H1 (cell line): ENCODE data around the gene PHACTR1. TPM values are rescaled to one million over a fixed set of nuclear protein-coding genes. Genes with fewer than 3 reads are reported as not detected.

ENCODE experiments used
- CTCF ChIA-PET: fragments of 300-600 bp; sonication (Branson Sonifier 250); formaldehyde crosslinking; loops from one replicate; lab custom pipeline; 2021; ENCODE audit not compliant: partially characterized antibody; lab: Charles Lee
- POLR2A ChIA-PET: fragments of 300-600 bp; sonication (Branson Sonifier 250); formaldehyde crosslinking; loops from one replicate; lab custom pipeline; 2021; ENCODE audit warnings: inconsistent platforms; ENCODE audit not compliant: partially characterized antibody; lab: Charles Lee
- DNase-seq, 2 experiments: peaks; one replicate each; pipeline versions ENCODE4 v3.0.0 to v3.0.0-alpha.2; 2010 to 2022; ENCODE audit warnings: low spot score in 2 of 2, low read depth in 1 of 2, mixed read lengths in 1 of 2
- FAIRE-seq: peaks from 2 replicates; lab custom pipeline; 2011; peaks lifted over from hg19 to GRCh38; lab: Jason Lieb, UNC
- H2AFZ ChIP-seq: 2 replicates; pipeline ENCODE4 v1.8.1; 2012; ENCODE audit warnings: low read length, inconsistent platforms
- H2AK5ac ChIP-seq: 2 replicates; pipeline ENCODE4 v1.6.1; 2013; ENCODE audit warnings: low read depth, low read length
- H2BK120ac ChIP-seq: replicated peaks from 2 replicates; pipeline ENCODE3; 2013; ENCODE audit warnings: low read depth, low read length, inconsistent platforms
- H2BK12ac ChIP-seq: 2 replicates; pipeline ENCODE4 v1.6.1; 2013; ENCODE audit warnings: low read depth, low read length
- H2BK15ac ChIP-seq: 2 replicates; pipeline ENCODE4 v1.6.1; 2013; ENCODE audit warnings: low read length
- H2BK20ac ChIP-seq: 2 replicates; pipeline ENCODE4 v1.6.1; 2013; ENCODE audit warnings: low read length
- H2BK5ac ChIP-seq: 2 replicates; pipeline ENCODE4 v1.6.1; 2013; ENCODE audit warnings: low read depth, low read length
- H3K14ac ChIP-seq: 2 replicates; pipeline ENCODE4 v1.6.1; 2013; ENCODE audit warnings: inconsistent platforms; ENCODE audit not compliant: insufficient read length
- H3K18ac ChIP-seq: 2 replicates; pipeline ENCODE4 v1.6.1; 2013; ENCODE audit warnings: low read length; ENCODE audit errors: extremely low read depth
- H3K23ac ChIP-seq: 2 replicates; pipeline ENCODE4 v1.6.1; 2013; ENCODE audit warnings: inconsistent platforms; ENCODE audit not compliant: insufficient read length
- H3K23me2 ChIP-seq: 2 replicates; pipeline ENCODE4 v1.6.1; 2013; ENCODE audit warnings: low read depth, low read length
- H3K27ac ChIP-seq: 2 replicates; pipeline ENCODE4 v1.6.1; 2011; ENCODE audit warnings: low read depth, low read length, inconsistent platforms
- H3K27me3 ChIP-seq, 4 experiments: replicated peaks in 1 of 4; 1 replicate in 1 of 4; 2 replicates in 3 of 4; pipeline versions ENCODE4 v1.6.1 to v1.8.1; 2011 to 2013; ENCODE audit warnings: low read length in 3 of 4, mild to moderate bottlenecking in 3 of 4, inconsistent platforms in 2 of 4, mixed read lengths in 2 of 4, moderate library complexity in 1 of 4; ENCODE audit not compliant: control insufficient read depth in 3 of 4, insufficient read depth in 3 of 4; ENCODE audit errors: extremely low read depth in 1 of 4
- H3K36me3 ChIP-seq, 4 experiments: 2 replicates each; pipeline versions ENCODE4 v1.6.1 to v1.8.1; 2011 to 2013; ENCODE audit warnings: mild to moderate bottlenecking in 4 of 4, low read length in 3 of 4, moderate library complexity in 2 of 4, control low read depth in 1 of 4, inconsistent platforms in 1 of 4; ENCODE audit not compliant: insufficient read depth in 4 of 4, control insufficient read depth in 2 of 4
- H3K4ac ChIP-seq: replicated peaks from 2 replicates; pipeline ENCODE3; 2013; ENCODE audit warnings: low read length, low read depth, mixed read lengths, inconsistent platforms; ENCODE audit not compliant: insufficient read length
- H3K4me1 ChIP-seq, 4 experiments: replicated peaks in 1 of 4; 1 replicate in 1 of 4; 2 replicates in 3 of 4; pipeline versions ENCODE4 v1.6.1 to v1.8.1; 2011 to 2013; ENCODE audit warnings: low read length in 3 of 4, inconsistent platforms in 2 of 4, mixed read lengths in 1 of 4; ENCODE audit not compliant: insufficient read depth in 4 of 4, control insufficient read depth in 3 of 4
- H3K4me2 ChIP-seq, 2 experiments: 2 replicates each; pipeline versions ENCODE4 v1.6.1 to v1.8.1; 2011 to 2013; ENCODE audit warnings: low read depth in 2 of 2, low read length in 2 of 2, control low read depth in 1 of 2, inconsistent platforms in 1 of 2, mild to moderate bottlenecking in 1 of 2; ENCODE audit not compliant: insufficient read depth in 1 of 2
- H3K4me3 ChIP-seq, 4 experiments: fragments of 200-600, 300-600 bp in 1 of 4; sonication (generic), shearing (Covaris generic), sonication (Bioruptor Twin) in 1 of 4; 2 replicates each; pipeline versions ENCODE4 v1.5.1 to v1.8.1; 2011 to 2016; ENCODE audit warnings: low read length in 4 of 4, low read depth in 3 of 4, control low read depth in 2 of 4, inconsistent platforms in 2 of 4, mild to moderate bottlenecking in 2 of 4, mixed read lengths in 1 of 4, moderate library complexity in 1 of 4; ENCODE audit not compliant: insufficient read depth in 2 of 4; ENCODE audit errors: extremely low read depth in 1 of 4
- H3K56ac ChIP-seq: replicated peaks from 2 replicates; pipeline ENCODE3; 2013; ENCODE audit warnings: low read depth, mild to moderate bottlenecking, mixed read lengths, low read length, inconsistent platforms; ENCODE audit not compliant: insufficient read length
- H3K79me1 ChIP-seq: 2 replicates; pipeline ENCODE4 v1.6.1; 2013; ENCODE audit warnings: low read depth, low read length, control low read depth
- H3K79me2 ChIP-seq, 2 experiments: 2 replicates each; pipeline versions ENCODE4 v1.6.1 to v1.8.1; 2012 to 2013; ENCODE audit warnings: low read length in 2 of 2, mild to moderate bottlenecking in 2 of 2, inconsistent platforms in 1 of 2; ENCODE audit not compliant: insufficient read depth in 2 of 2, control insufficient read depth in 1 of 2
- H3K9ac ChIP-seq, 4 experiments: replicated peaks in 1 of 4; 1 replicate in 1 of 4; 2 replicates in 3 of 4; pipeline versions ENCODE4 v1.6.1 to v1.8.1; 2011 to 2013; ENCODE audit warnings: low read depth in 3 of 4, low read length in 3 of 4, control low read depth in 2 of 4, mild to moderate bottlenecking in 2 of 4, moderate library complexity in 2 of 4, inconsistent platforms in 1 of 4; ENCODE audit errors: extremely low read depth in 1 of 4
- H3K9me3 ChIP-seq, 2 experiments: 2 replicates each; pipeline versions ENCODE4 v1.6.1 to v1.8.1; 2012 to 2013; ENCODE audit warnings: mild to moderate bottlenecking in 2 of 2, moderate library complexity in 2 of 2, control low read depth in 1 of 2, inconsistent platforms in 1 of 2, low read depth in 1 of 2, low read length in 1 of 2, mixed read lengths in 1 of 2; ENCODE audit not compliant: insufficient read depth in 2 of 2
- H4K20me1 ChIP-seq, 2 experiments: replicated peaks in 1 of 2; 2 replicates each; pipeline versions ENCODE3 to v1.8.1; 2011 to 2013; ENCODE audit warnings: inconsistent platforms in 2 of 2, low read length in 2 of 2, mild to moderate bottlenecking in 1 of 2; ENCODE audit not compliant: insufficient read depth in 2 of 2, control insufficient read depth in 1 of 2
- H4K5ac ChIP-seq: 2 replicates; pipeline ENCODE4 v1.6.1; 2013; ENCODE audit warnings: low read length, low read depth, mixed read lengths, inconsistent platforms; ENCODE audit not compliant: insufficient read length
- H4K8ac ChIP-seq: 2 replicates; pipeline ENCODE4 v1.8.0; 2013; ENCODE audit warnings: mild to moderate bottlenecking, moderate library complexity, low read length, inconsistent platforms; ENCODE audit not compliant: insufficient read depth; ENCODE audit errors: extremely low read depth
- H4K91ac ChIP-seq: replicated peaks from 2 replicates; pipeline ENCODE3; 2013; ENCODE audit warnings: low read length, mixed read lengths, inconsistent platforms; ENCODE audit not compliant: insufficient read length
- BRCA1 ChIP-seq: IDR thresholded peaks from 2 replicates; pipeline ENCODE4 v1.6.1; 2012; ENCODE audit warnings: low read depth, low read length, improper control_type of control experiment
- CBX5 ChIP-seq: fragments of 300-800, 300-1000 bp; sonication (generic); IDR thresholded peaks from 2 replicates; pipeline ENCODE4 v1.7.1; 2016; ENCODE audit warnings: antibody characterized with exemption, low read length, low read depth
- CHD1 ChIP-seq: IDR thresholded peaks from 2 replicates; pipeline ENCODE4 v1.6.1; 2012; ENCODE audit warnings: low read depth, low read length, improper control_type of control experiment
- CHD2 ChIP-seq: IDR thresholded peaks from 2 replicates; pipeline ENCODE4 v1.6.1; 2012; ENCODE audit warnings: low read length, improper control_type of control experiment
- JUN ChIP-seq: IDR thresholded peaks from 2 replicates; pipeline ENCODE4 v1.6.1; 2011; ENCODE audit warnings: low read depth, mild to moderate bottlenecking, improper control_type of control experiment, low read length
- JUND ChIP-seq: IDR thresholded peaks from 2 replicates; pipeline ENCODE4 v1.6.1; 2011; ENCODE audit warnings: mild to moderate bottlenecking, improper control_type of control experiment, low read length
- MAFK ChIP-seq: IDR thresholded peaks from 2 replicates; pipeline ENCODE4 v1.6.1; 2012; ENCODE audit warnings: low read depth, mild to moderate bottlenecking, improper control_type of control experiment, low read length
- PHF8 ChIP-seq: fragments of 200-600 bp; sonication (generic); conservative IDR thresholded peaks from 2 replicates; pipeline ENCODE4 v1.7.1; 2012; ENCODE audit warnings: low read depth, mild to moderate bottlenecking, inconsistent platforms, low read length, moderate library complexity
- SIRT6 ChIP-seq: IDR thresholded peaks from one replicate; pipeline ENCODE4 v1.7.1; 2012; ENCODE audit warnings: low read length, inconsistent platforms
- TEAD4 ChIP-seq: IDR thresholded peaks from 2 replicates; pipeline ENCODE4 v1.6.1; 2012; ENCODE audit warnings: low read depth, low read length, inconsistent platforms, mixed read lengths
- WGBS, 2 experiments: shearing (Covaris generic) in 1 of 2; methylation state at CpG; one replicate each; pipeline versions ENCODE4 v1.1.6 to v1.1.7; 2013 to 2015; ENCODE audit warnings: low lambda C conversion rate in 2 of 2, mixed read lengths in 2 of 2, inconsistent platforms in 1 of 2, low coverage in 1 of 2, missing lambda C conversion rate in 1 of 2; ENCODE audit not compliant: insufficient replicate concordance in 2 of 2, insufficient coverage in 1 of 2, insufficient read length in 1 of 2; ENCODE audit errors: extremely low coverage in 1 of 2, missing lambda C conversion rate in 1 of 2; 5-methylcytosine and 5-hydroxymethylcytosine counted together
- polyA plus RNA-seq, 7 experiments: library from polyadenylated mRNA; depleted of rRNA in 3 of 7; stranded (reverse) in 5 of 7; unstranded in 2 of 7; fragments of >200 nt in 5 of 7; fragments of 200-250 nt in 2 of 7; gene quantifications; 1 replicate in 5 of 7; 2 replicates in 1 of 7; 4 replicates in 1 of 7; pipeline versions ENCODE4 v1.2.1 to v1.2.3, GENCODE V29; 2011 to 2013; ENCODE audit warnings: missing spikeins in 2 of 7, mixed read lengths in 2 of 7
- total RNA-seq: library from RNA; stranded (reverse); fragmentation: NEBNext Ultra II Directional; extraction: Animal tissue kit (Norgen Biotek cat#: 25700); gene quantifications from 2 replicates; pipeline ENCODE4 v1.2.1, GENCODE V29; 2021
- TF ChIP-seq, protein P1 (sequence below): IDR thresholded peaks from 2 replicates; pipeline ENCODE4 v1.6.1; 2012; ENCODE audit warnings: inconsistent platforms
- TF ChIP-seq, protein P2 (sequence below): IDR thresholded peaks from 2 replicates; pipeline ENCODE4 v1.6.1; 2012; ENCODE audit warnings: low read length, inconsistent platforms

Gene PHACTR1
- total and polyA plus RNA-seq, 2 of the 8 experiments (the other 6 are each of a cell fraction or from before 2014, with no cell fraction given) = 3.9 to 17.1 TPM

DNA sequence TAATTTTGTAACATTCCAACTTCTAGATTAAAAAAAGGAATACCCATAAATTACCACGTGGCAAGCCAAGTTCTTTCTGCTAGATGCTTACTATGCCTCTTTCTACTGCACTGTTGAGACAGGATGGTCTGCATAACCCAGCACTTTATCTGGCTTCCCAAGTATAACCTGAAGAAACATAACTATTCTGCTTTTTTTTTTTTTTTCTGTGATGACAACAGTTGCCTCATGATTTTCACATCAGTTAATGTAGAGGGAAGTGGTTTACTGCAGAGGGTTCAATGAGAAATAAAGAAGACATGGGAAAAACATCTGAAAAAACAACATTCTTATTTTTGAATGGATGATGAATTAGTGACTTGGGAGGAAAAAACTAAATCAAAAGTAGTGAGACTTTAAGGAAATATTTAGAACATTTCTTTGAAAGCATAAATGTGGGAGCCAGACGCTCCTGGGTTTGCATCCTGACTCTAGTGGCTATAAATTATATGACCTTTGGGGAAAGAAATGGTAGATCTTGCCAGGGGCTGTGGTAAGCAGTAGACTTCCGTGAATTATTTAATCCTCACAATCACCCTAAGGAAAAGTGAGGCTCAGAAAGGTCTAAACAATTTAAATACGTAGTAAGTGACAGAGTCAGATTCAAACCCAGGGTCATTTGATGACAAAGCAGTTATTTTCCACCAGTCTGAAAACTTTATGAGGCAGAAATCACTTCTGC, 230.7 kb downstream of the PHACTR1 start:
- 84% methylated on average over 4 of the region's 4 CpGs; no CpG with 5 or more reads in 1 of the 2 experiments for WGBS, 2 experiments
- DNase-seq (no peak), FAIRE-seq (no peak)
- Histone ChIP-seq H4K20me1 (no peaks in the 10 kb centered on the region), H3K23me2 (no peaks in the 10 kb centered on the region), H3K23ac (no peak overlapping the region), H2BK20ac (no peak overlapping the region), H4K5ac (no peak overlapping the region), H3K27me3 (no peaks in the 10 kb centered on the region), H4K91ac (no peak overlapping the region), H3K9me3 (no peaks in the 10 kb centered on the region), H3K18ac (no peak overlapping the region), H2BK15ac (no peak overlapping the region), H2AK5ac (no peak overlapping the region), H4K8ac (no peak overlapping the region), H2BK12ac (no peak overlapping the region), H3K79me2 (no peaks in the 10 kb centered on the region), H2BK120ac (no peak overlapping the region), H3K4me3 (no peak overlapping the region), H3K14ac (no peak overlapping the region), H3K9ac (no peak overlapping the region), H3K56ac (no peak overlapping the region), H3K79me1 (no peaks in the 10 kb centered on the region), H3K4me2 (no peak overlapping the region), H3K27ac (no peak overlapping the region), H3K36me3 (no peaks in the 10 kb centered on the region), H3K4me1 (no peaks in the 10 kb centered on the region; a peak in 1 of 7 replicates), H2BK5ac (no peak overlapping the region), H3K4ac (no peak overlapping the region), H2AFZ (no peak overlapping the region)
- POLR2A ChIA-PET = no interaction called here
- CTCF ChIA-PET = interaction anchor here (0.8 to 1.8 kb wide), 2 partner anchors 11 to 1790 kb away, joined by 3 to 7 read pairs; no protein-coding TSS in a partner anchor
- TF ChIP-seq, protein P1, sequence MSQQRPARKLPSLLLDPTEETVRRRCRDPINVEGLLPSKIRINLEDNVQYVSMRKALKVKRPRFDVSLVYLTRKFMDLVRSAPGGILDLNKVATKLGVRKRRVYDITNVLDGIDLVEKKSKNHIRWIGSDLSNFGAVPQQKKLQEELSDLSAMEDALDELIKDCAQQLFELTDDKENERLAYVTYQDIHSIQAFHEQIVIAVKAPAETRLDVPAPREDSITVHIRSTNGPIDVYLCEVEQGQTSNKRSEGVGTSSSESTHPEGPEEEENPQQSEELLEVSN = no peak
- TF ChIP-seq CBX5 (no peak), JUN (no peak), CHD2 (no peak), TEAD4 (no peak), MAFK (no peak), CHD1 (no peak), JUND (no peak), PHF8 (no peak), BRCA1 (no peak), SIRT6 (no peak)
- TF ChIP-seq, protein P2, sequence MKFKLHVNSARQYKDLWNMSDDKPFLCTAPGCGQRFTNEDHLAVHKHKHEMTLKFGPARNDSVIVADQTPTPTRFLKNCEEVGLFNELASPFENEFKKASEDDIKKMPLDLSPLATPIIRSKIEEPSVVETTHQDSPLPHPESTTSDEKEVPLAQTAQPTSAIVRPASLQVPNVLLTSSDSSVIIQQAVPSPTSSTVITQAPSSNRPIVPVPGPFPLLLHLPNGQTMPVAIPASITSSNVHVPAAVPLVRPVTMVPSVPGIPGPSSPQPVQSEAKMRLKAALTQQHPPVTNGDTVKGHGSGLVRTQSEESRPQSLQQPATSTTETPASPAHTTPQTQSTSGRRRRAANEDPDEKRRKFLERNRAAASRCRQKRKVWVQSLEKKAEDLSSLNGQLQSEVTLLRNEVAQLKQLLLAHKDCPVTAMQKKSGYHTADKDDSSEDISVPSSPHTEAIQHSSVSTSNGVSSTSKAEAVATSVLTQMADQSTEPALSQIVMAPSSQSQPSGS = no peak
